Mononuclear cell (primary cell): Measurements from ENCODE around the gene CLDN4. TPM values are rescaled to one million over a fixed set of nuclear protein-coding genes. Genes with fewer than 3 reads are reported as not detected.
"Not testable (repeated sequence)": the region's sequence is repeated elsewhere in the genome, so short reads cannot be mapped to it uniquely, and the experiment has no call there.

Experiments used
- H3K27me3 ChIP-seq: 2 replicates; pipeline ENCODE4 v1.6.0; 2011; ENCODE audit warnings: low read length, control low read depth; ENCODE audit not compliant: insufficient read depth
- H3K4me1 ChIP-seq: 2 replicates; pipeline ENCODE4 v1.5.1; 2011; ENCODE audit warnings: mild to moderate bottlenecking, low read length, control low read depth; ENCODE audit not compliant: insufficient read depth
- H3K4me3 ChIP-seq: 2 replicates; pipeline ENCODE4 v1.5.1; 2011; ENCODE audit warnings: mild to moderate bottlenecking, low read length, moderate library complexity
- H3K9me3 ChIP-seq: 2 replicates; pipeline ENCODE4 v1.5.1; 2011; ENCODE audit warnings: low read depth, mild to moderate bottlenecking, control low read depth, low read length
- total RNA-seq: library from RNA; depleted of rRNA; stranded (reverse); fragments of >200 nt; gene quantifications from one replicate; pipeline ENCODE4 v1.2.3, GENCODE V29; 2012

Gene CLDN4
- total RNA-seq, 1 donor: 0.10 TPM

DNA sequence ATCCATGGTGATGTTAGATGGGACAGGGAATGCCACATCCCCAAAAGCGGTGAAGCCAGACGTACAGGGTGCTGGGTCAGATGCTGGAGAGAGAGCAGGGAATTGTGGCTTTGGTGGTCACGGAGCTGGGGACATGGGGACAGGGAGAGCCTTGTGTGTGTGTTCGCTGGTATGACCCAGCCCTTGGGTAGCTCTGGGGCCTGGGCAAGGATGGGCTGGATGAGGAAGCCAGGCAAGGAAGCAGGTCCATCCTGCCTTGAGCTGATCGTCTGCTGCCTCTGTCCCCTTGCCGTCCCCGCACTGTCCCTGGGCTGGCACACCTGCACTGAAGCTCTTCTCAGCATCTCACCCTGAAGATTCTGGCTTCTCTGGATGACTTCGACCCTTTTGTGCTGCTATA lies 15.4 kb upstream of the CLDN4 start:
- no peaks in the 10 kb centered on the region for H3K27me3 ChIP-seq

GRCh38 chr7:73817121-73817520 lies 13.7 kb upstream of the CLDN4 start:
- H3K4me1 ChIP-seq: no peaks in the 10 kb centered on the region
- no peaks in the 10 kb centered on the region for H3K27me3 ChIP-seq
- H3K9me3 ChIP-seq: no peaks in the 10 kb centered on the region
- H3K4me3 ChIP-seq: no peak overlapping the region

More for the DNA sequence above, 15.4 kb upstream of the CLDN4 start:
- no peaks in the 10 kb centered on the region for H3K9me3 ChIP-seq
- no peaks in the 10 kb centered on the region for H3K4me1 ChIP-seq
- H3K4me3 ChIP-seq: no peak overlapping the region

DNA sequence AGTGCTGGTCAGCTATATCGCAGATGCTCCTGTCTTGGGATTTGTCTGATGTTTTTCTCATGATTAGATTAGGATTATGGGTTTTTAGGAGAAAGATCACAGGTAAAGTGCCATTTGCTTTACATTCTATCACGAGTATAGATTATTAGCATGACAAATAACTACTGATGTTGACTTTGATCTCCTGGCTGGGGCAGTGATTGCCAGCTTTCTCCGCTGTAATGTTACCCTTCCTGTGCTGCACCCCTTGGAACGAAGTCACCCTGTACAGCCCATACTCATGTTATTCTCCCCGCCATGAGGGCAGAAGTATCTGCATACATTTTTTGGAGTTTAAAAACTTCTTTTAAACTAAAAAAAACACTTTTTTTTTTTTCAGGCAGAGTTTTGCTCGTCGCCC lies 10.8 kb upstream of the CLDN4 start:
- H3K4me1 ChIP-seq: no peaks in the 10 kb centered on the region
- no peak overlapping the region for H3K4me3 ChIP-seq
- no peaks in the 10 kb centered on the region for H3K27me3 ChIP-seq
- H3K9me3 ChIP-seq: no peaks in the 10 kb centered on the region

GRCh38 chr7:73821597-73822285 lies 9.1 kb upstream of the CLDN4 start:
- H3K9me3 ChIP-seq, H3K4me3 ChIP-seq, H3K27me3 ChIP-seq: not testable (repeated sequence)
- peaks cover 10% of the 10 kb centered on the region for H3K4me1 ChIP-seq

GRCh38 chr7:73822319-73823173 lies 8.2 kb upstream of the CLDN4 start:
- Histone ChIP-seq H3K4me1 (peaks cover 18% of the 10 kb centered on the region), H3K27me3 (no peaks in the 10 kb centered on the region), H3K9me3 (no peaks in the 10 kb centered on the region), H3K4me3 (no peak overlapping the region)

DNA sequence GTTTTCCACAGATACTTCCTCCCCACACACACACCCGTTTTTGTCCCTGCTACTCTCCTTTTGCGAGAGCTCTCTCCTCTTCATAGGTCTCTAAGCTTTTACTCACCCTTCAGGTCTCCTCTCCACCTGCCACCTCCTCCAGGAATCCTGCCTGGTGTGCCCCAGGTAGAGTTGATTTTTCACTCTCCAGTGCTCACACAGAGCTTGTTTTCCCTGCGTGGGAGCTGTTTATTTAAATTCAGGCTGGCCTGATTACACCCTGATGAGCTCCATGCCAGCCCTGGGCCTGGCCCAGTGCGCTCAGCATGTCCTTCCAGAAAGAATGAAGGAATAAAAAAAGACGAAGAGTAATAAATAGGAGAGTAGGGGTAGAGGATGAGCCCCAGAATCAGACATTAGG lies 7.5 kb upstream of the CLDN4 start:
- Histone ChIP-seq H3K27me3 (no peaks in the 10 kb centered on the region), H3K4me3 (no peak overlapping the region), H3K9me3 (no peaks in the 10 kb centered on the region), H3K4me1 (peaks cover 24% of the 10 kb centered on the region)

DNA sequence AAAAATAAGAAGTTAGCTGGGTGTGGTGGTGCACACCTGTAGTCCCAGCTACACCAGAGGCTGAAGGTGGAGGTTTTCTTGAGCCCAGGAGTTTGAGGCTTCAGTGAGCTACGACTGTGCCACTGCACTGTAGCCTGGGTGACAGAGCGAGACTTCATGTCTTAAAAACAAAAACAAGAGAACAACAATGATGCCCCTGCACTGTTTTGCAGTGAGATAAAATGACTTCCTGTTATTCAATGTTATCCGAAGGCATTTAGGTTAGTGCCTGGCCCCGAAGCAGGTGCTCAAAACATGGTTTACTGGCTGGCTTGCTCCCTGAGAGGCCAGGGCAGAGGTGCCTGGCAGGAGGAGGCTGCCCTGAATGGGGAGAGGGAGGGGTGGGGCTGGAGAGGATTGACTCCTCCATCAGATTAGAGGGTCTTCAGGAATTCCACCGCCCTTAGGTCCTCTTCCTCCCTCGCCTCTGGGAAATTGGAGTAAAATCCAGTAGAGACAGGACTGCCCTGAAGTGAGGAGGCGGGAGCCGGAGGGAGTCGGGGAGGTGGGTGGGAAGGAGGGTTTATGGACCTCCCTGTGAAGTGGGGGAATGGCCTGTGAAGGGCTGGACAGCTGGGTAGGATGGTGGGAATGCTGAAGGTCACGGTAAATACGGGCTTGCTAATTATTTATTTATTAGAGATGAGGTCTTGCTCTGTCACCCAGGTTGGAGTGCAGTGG lies 6.8 kb upstream of the CLDN4 start:
- H3K4me1 ChIP-seq: peaks cover 30% of the 10 kb centered on the region
- no peaks in the 10 kb centered on the region for H3K27me3 ChIP-seq
- no peak overlapping the region for H3K4me3 ChIP-seq
- no peaks in the 10 kb centered on the region for H3K9me3 ChIP-seq

GRCh38 chr7:73824986-73825385 lies 5.8 kb upstream of the CLDN4 start:
- Histone ChIP-seq H3K9me3 (no peaks in the 10 kb centered on the region), H3K4me1 (peaks cover 30% of the 10 kb centered on the region), H3K4me3 (no peak overlapping the region), H3K27me3 (no peaks in the 10 kb centered on the region)

- H3K4me1 ChIP-seq: peaks cover 30% of the 10 kb centered on the region
- H3K4me3 ChIP-seq: no peak overlapping the region
- no peaks in the 10 kb centered on the region for H3K27me3 ChIP-seq
- H3K9me3 ChIP-seq: no peaks in the 10 kb centered on the region
Observed at GRCh38 chr7:73827567-73828106, 3.2 kb upstream of the CLDN4 start.

DNA sequence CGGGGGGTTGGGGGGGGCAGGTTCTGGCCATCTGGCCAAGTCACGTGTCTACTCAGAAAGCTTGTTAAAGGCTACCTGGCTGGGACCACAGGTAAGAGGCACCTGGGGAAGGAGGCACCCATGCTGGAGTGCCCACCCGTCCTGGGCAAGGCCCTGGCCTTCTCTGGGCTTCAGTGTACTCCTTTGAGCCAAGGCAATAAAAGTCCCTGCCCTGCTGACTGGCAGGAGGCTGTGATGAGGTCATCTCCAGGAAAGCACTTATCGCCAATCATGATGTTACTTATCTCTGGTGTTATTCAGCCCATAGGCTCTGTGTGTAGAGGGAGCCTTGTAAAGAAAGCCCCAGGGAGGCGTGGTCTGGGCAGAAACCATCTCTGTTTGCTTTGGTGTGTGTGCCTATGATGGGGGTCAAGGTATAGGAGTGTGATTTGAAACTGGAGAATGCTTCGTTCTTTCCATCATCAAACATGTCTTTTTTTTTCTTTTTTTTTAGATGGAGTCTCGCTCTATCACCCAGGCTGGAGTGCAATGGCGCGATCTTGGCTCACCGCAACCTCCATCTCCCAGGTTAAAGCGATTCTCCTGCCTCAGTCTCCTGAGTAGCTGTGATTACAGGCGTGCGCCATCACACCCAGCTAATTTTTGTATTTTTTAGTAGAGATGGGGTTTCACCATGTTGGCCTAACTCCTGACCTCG lies 2.5 kb upstream of the CLDN4 start:
- H3K27me3 ChIP-seq: no peaks in the 10 kb centered on the region
- H3K9me3 ChIP-seq: no peaks in the 10 kb centered on the region
- H3K4me3 ChIP-seq: no peak overlapping the region
- peaks cover 30% of the 10 kb centered on the region for H3K4me1 ChIP-seq

DNA sequence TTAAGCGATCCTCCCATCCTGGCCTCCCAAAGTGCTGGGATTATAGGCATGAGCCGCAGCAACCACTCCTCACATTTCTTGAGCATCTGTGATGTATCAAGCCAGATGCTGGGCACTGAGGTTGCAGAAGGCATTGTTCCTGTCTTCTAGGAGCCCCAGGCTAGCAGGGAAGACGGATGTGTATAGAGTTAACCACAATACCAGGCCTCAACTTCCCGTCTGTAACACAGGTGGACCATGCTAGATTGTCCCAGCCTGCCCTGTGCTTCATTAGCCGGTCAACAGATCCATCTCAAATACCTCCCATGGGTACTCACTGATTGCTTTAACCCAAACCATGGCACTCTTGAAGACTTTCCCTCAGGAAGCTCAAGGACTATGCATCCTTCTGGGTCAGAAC lies 1.8 kb upstream of the CLDN4 start:
- Histone ChIP-seq H3K27me3 (no peaks in the 10 kb centered on the region), H3K9me3 (no peaks in the 10 kb centered on the region), H3K4me3 (no peak overlapping the region), H3K4me1 (peaks cover 30% of the 10 kb centered on the region)

- Histone ChIP-seq H3K4me3 (no peak overlapping the region), H3K4me1 (peaks cover 30% of the 10 kb centered on the region), H3K9me3 (no peaks in the 10 kb centered on the region), H3K27me3 (no peaks in the 10 kb centered on the region)
Observed at GRCh38 chr7:73829505-73829904, 1.3 kb upstream of the CLDN4 start.

- Histone ChIP-seq H3K4me1 (peaks cover 30% of the 10 kb centered on the region), H3K9me3 (no peaks in the 10 kb centered on the region), H3K27me3 (no peaks in the 10 kb centered on the region), H3K4me3 (no peak overlapping the region)
Observed at GRCh38 chr7:73829921-73830680, 695 bp upstream of the CLDN4 start.

GRCh38 chr7:73831584-73831833 lies 713 bp downstream of the CLDN4 start:
- Histone ChIP-seq H3K4me3 (no peak overlapping the region), H3K27me3 (no peaks in the 10 kb centered on the region), H3K9me3 (no peaks in the 10 kb centered on the region), H3K4me1 (peaks cover 22% of the 10 kb centered on the region)
